ENCODE data around the gene TTC1.
"Not testable (repeated sequence)": the region's sequence is repeated elsewhere in the genome, so short reads cannot be mapped to it uniquely, and the experiment has no call there.

TTC1 gene

DNA sequence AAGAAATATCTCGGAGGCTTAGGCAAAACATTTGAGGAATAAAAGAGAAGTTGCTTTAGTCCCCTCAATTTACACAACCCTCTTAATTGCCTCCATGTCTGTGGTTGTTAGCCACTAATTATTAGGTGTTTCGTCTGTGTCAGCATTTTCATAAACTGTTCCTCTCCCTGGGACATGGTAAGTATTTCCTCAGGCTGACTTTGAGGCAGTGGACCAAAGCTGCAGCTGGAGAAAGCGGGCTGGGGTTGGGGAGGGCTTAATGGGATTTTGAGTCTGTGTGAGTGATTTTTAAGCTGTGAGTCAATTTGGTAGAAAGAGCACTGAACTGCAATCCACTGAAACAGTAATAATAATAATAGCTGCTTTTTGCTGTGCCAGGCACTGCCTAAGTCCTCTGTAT, 13.0 kb upstream of the TTC1 start:
- no peak for DNase-seq (ENCODE audit: low read depth, low spot score)

DNA sequence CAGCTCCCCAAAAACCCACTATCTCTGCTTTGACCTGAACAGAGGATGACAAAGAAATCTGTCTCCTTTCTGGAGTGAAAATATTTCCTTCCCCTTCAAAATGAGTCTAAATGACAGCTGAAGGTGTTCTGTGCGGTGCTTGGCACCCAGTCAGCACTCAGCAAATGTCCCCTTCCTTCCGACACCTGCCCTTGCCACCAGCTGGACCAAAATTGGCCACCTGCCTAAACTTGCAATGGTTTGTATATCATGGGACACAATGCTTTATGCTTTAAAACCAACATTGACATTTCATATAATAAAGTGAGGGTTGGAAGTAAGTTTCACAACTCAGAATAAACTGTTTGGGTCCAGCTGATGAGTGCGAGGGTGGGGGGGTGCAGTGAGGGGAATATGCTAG, 7.5 kb upstream of the TTC1 start:
- DNase-seq (ENCODE audit: low read depth, low spot score): no peak

DNA sequence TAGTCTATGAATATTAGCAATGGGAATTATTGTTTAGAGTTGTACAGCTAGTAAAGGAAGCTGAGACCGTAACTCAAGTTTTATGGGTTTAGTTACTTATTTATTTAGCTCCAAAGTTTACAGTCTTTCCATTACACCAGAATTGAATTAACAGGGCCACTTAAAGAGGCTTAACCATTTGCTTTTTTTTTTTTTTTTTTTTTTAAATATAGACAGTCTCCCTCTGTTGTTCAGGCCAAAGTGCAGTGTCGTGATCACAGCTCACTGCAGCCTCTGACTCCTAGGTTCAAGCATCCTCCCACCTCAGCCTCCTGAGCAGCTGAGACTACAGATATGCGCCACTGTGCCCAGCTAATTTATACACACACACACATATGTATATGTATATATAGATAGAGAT, 1.4 kb upstream of the TTC1 start:
- DNase-seq (ENCODE audit: low read depth, low spot score): no peak

DNA sequence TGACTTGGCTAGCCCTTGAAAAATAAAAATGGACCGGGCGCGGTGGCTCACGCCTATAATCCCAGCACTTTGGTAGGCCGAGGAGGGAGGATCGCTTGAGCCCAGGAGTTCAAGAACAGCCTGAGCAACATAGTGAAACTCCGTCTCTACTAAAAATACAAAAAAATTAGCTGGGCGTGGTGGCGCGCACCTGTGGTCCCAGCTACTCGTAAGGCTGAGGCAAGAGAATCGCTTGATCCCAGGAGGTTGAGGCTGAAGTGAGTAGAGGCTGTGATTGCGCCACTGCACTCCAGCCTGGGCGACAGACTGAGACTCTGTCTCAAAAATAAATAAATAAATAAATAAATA, 436 bp upstream of the TTC1 start:
- DNase-seq (ENCODE audit: low read depth, low spot score): not testable (repeated sequence)

DNA sequence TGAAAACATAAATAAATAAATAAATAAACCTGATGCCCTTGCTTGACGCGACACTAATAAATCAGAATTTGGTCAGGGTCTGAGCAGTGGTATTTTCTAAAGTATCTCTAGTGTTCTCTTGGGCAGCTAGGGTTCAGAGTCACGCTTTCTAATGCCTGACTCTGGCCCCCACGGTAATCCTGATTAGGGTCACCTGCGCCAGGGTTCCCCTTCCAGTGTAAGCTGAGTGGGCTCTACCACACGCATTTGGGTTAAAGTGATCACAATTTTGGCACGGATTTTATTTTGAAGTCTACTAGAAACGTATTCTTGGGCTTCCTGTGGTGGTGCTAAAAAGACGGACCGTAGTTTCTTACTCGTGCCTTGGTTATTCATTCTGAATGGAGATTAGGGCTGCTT, 651 bp downstream of the TTC1 start:
- no peak for DNase-seq (ENCODE audit: low read depth, low spot score)

DNA sequence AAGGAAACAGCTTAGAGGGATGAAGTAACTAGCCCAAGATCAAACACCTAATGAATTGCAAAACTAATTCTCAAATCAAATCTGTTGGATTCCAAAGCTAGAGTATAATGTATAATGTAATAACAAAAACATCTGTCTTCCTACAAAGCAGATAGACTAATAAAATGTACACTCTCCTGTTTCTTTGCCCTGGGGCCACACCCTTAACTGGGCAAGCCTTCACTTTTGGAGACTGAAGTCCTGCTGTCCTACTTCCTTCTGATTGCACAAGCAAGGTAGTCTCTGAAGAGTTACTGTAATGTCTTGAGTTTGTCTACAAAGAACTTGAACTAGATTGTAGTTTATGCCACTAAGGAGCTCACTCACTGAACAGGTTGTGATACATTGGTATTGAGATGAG, 2.5 kb downstream of the TTC1 start:
- no peak for DNase-seq (ENCODE audit: low read depth, low spot score)

DNA sequence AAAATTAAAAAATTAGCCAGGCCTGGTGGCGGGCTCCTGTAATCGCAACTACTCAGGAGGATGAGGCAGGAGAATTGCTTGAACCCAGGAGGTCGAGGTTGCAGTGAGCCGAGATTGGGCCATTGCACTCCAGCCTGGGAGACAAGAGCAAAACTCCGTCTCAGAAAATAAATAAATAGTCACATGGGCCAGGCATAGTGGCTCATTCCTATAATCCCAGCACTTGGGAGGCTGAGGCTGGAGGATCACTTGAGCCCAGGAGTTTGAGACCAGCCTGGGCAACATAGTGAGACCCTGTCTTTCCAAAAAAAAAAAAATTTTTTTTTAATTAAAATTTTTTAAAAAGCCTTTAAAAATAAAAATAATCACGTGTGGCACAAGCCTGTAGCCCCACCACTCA, 5.3 kb downstream of the TTC1 start:
- not testable (repeated sequence) for DNase-seq (ENCODE audit: low read depth, low spot score)

DNA sequence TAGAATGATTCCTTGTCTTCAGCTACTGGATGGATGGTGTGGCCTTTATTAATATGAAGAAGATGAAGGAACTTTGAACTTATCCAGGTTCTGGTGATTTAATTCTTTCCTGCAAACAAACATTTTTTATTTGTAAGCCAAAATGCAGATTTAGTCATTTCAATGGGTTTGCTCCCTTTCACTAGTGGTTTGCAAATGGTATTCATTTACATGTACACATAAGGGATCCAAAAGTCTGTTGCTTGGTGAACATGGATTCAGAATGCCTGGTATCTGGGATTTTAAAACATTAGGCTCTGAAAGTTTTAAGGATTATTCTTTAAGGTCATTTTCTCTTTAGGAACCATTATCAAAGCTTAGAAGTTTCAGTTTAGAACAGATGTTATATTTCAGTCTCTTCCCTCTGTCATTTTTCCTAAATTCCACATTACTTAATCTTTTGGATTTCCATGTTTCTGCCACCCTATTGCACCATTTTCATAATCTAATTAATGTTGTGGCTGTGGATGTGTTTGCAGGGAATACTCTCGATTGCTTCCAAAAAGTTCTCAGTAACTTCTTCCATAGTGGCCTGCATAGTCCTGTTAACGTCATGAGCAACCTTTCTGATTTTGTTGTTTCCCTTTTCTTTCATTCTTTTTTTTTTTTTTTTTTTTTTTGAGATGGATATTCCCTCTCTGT, 10.1 kb downstream of the TTC1 start:
- no peak for DNase-seq (ENCODE audit: low read depth, low spot score)

DNA sequence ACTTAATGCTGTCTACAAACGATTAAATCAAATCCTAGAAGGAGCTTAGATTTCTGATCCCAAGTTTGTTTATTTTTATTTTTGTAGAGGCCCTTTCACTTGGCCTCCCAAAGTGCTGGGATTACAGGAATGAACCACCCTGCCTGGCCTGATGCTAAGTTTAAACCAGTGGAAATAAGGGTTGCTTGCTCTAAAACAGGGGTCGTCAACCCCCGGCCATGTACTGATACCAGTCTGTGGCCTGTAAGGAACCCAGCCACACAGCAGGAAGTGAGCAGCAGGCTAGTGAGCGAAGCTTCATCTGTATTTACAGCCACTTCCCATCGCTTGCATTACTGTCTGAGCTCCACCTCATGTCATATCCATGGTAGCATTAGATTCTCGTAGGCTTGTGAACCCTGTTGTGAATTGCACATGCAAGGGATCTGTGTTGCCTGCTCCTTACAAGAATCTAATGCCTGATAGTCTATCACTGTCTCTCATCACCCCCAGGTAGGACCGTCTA, 11.4 kb downstream of the TTC1 start:
- no peak for DNase-seq (ENCODE audit: low read depth, low spot score)

DNA sequence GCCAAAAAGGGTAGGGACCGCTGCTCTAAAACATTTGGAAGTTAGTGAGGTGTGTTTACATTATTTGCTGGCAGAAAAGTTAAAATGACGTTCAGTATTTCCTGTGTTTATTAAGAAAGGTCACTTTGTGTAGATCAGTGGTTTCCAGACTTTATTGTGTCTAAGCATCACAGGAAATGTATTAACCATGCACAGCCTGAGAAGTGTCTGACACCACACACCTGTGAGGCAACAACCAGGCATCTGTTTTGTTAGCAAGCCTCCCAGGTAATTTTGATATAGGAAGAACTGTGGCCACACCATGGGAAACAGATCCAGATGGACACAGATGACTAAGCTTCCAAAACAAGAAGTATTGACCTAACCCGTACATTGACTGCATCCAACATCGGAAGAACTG, 12.0 kb downstream of the TTC1 start:
- no peak for DNase-seq (ENCODE audit: low read depth, low spot score)

DNA sequence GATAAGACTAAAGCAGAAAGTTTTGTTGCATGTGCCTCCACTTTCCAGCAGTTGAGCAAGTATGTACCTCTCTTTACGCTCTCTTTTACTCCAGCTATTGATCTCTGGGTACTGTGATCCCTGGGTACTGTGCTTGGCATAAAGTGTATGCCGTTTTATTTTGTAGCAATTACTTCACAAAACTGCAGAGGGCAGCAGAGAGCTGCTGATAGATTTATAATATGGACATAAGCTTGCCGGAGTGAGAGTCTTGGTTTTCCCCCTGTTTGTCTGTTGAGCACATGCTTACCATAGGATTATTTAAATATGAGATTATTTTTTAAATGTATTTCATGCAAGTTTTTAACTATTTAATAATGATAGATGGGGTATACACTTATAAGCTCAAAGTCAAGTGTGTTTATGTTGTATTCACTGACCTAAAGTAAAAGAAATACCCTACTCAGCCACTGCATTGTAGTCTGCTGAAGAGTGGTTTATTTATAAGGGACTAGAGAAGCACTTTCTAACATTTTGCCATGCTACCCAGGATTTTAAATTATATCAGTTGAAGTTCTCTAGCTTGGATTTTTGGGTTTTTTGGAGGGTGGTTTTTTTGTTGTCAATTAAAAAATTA, 13.0 kb downstream of the TTC1 start:
- DNase-seq (ENCODE audit: low read depth, low spot score): no peak

DNA sequence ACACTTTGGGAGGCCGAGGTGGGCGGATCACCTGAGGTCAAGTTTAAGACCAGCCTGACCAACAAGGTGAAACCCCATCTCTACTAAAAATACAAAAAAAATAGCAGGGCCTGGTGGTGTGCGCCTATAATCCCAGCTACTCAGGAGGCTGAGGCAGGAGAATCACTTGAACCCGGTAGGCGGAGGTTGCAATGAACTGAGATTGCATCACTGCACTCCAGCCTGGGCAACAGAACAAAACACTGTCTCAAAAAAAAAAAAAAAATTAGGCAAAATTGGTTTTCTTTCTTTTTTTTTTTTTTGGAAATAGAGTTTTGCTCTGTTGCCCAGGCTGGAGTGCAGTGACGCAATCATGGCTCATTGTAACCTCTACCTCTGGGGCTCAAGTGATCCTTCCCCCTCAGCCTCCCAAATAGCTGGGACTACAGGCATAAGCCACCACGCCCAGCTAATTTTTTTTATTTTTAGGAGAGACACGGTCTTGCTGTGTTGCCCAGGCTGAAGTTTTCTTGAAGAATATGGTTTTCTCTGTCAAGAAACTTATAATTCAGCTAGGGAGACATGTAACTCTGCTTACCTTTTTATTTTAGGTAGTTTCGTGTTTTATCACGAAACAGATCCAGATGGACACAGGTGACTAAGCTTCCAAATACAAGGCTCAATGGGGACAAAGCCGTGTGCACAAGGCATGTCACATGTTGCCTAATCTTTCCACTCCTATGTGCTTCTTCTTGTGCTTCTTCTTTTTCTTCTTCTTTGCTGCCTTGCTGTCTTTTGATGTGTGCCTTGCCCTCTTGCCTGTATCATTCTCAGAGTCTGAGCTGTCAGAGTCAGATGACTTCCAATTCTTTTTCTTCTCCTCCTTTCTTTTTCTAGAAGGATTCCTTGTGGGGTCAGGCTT, 14.3 kb downstream of the TTC1 start:
- no peak for DNase-seq (ENCODE audit: low read depth, low spot score)

DNA sequence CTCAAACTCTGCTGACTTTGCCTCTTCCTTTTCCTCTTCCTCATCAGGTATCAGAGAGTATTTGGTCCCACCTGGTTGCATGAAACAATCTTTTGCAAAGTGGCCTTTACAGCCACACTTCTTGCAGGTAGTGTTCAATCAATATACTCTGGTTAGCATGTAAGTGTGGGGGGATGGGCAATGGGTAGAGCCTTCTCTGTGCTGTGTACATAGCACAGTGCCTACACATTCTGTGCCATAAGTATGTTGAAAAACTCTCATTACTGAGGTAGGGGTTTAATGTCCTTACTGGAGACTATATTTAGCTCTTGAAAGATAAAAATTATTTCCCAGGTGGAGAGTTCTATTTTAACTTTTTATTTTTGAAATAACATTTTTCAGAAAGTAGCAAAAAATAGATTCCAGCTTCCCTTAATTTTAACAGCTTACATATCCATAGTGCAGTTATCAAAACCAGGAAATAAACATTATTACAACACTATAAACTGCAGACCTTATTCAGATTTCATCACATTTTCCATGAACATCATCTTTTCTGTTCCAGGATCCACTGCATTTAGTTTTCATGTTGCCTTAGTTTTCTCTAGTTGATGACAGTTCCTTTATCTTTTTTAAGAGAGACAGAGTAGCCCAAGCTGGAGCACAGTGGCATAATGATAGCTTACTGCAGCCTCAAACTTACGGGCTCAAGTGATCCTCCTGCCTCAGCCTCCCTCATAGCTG, 15.1 kb downstream of the TTC1 start:
- DNase-seq (ENCODE audit: low read depth, low spot score): no peak

DNA sequence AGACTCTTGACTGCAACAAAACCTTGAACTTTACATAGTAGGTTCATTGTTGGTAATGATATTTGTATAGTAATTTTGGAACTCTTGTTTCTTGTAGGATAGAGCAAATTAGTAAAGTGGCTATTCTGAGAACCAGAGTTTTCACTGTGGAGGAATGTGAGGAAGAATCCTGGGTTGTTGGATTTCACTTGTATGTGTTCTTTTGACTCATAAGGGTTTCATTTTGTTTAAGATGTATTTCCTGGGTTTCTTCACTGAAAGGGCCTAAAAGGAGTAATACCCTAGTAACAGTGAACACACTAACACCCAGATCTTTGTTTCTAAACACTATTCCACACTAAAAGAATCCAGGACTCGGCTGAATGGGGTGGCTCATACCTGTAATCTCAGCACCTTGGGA, 20.1 kb downstream of the TTC1 start:
- no peak for DNase-seq (ENCODE audit: low read depth, low spot score)

DNA sequence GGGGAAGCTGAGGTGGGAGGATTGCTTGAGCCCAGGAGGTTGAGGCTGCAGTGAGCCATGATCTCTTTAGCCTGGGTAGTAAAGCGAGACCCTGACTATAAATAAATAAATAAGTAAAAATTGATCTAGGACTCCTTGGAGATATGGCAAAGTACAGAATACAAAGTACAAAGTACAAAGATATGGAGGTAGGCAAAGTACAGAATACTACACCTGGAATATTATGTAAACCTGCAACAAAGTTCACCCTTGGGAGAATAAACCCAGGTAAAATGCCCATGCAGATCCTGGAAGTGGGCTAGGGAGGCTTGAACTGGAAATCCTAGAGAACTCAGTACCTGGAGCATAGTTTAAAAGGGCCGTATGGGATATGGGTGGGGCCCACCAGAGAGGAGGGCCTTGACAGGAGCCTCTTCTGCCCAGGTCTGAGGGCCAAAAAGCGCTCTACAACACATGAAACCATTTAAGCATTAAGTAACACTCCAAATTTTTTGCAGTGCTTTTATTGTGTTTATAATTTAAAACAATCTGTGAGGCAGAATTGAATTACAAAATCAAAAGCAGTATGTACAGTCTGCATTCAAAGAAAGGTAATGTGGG, 20.7 kb downstream of the TTC1 start:
- DNase-seq (ENCODE audit: low read depth, low spot score): no peak

DNA sequence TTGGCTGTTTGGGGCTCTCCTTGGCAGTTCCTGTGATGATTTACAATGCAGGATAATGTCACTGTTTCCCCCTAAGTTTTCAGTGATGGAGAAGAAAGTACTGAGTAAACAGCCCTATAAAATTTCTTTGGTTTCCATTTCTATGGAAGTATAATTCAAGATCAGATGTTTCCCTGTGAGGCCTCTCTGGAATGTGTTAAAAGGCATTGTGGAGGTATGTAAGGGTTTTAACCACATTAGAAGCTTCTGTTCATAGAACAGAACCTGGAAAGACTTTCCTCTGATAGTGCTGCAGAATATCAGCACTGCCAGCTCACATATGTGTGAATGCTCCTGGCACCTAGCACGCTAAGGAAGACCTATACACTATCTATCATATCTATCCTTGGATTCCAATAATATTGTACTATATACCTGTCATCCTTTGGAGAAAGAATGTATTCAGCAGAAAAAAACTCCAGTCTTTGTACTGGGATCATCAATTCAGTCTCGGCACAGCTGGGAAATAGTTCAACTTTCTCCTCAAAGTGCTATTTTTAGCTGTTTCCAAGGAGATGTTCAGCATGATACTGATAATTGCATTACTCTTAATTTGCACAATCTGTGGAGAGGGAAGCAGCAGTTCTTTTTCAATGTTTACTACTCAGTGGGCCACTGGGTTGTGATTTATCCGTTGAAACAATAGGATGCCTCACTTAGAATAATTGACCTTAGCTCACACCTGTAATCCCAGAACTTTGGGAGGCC, 21.9 kb downstream of the TTC1 start:
- no peak for DNase-seq (ENCODE audit: low read depth, low spot score)

DNA sequence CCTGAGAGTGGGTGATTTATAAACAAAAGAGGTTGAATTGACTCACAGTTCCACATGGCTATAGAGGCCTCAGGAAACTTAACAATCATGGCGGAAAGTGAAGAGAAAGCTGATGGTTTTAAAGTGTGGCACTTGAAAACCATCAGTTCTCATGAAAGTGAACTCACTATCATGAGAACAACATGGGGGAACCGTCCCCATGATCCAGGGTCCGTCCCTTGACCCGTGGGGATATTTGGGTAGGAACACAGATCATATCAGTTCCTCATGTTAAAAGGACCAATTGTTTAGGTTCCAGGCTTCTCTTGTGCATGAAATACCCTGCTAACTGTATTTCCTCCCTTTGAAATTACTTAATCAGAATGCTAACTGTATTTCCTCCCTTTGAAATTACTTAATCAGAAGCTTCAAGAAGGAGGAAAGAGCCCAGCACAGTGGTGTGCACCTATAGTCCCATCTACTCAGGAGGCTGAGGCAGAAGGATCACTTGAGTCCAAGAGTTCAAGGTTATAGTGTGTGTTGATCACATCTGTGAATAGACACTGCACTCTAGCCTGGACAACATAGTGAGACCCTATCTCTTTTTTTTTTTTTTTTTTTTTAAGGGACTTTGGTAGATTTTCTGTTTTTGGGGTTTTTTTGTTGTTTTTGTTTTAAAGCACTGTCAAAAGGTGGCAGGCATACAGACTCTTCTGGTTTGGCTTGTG, 24.8 kb downstream of the TTC1 start:
- no peak for DNase-seq (ENCODE audit: low read depth, low spot score)

DNA sequence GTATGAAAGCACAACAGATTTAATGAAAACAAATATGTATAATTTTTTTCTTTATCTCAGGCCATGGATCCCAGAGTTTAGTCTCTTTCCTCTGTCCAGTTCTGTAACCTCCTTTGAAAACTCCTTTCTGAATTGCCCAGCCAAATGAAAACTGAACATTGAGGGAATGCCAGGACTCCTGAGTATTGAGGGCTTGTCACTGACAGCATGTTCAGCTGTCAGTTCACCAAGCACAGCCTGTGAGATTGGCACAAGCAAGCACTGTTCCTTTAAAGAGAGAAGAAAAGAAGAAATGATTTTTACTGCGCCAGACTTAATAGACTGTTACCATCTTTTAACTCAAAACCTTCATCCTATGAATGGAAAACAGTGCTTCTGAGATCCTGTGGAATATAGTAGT, 27.3 kb downstream of the TTC1 start:
- DNase-seq (ENCODE audit: low read depth, low spot score): no peak

DNA sequence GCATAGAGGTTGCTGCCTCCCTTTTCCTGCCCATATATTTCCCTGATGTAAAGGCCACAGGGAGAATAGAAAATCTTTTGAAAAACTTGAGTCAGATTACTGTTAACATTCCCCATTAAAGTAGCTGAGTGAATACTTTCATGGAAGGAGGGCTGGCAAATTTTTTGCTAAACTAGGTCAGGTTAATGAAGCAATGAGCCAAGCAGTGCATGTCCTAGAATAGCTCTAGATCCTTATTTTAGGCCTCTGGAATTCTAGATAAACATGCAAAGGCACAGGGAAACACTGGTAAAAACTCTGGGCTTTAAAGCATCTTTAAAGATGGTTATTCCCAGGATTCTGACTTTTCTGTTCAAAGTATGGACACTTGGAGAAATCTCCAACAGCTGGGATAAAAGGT, 27.9 kb downstream of the TTC1 start:
- no peak for DNase-seq (ENCODE audit: low read depth, low spot score)

DNA sequence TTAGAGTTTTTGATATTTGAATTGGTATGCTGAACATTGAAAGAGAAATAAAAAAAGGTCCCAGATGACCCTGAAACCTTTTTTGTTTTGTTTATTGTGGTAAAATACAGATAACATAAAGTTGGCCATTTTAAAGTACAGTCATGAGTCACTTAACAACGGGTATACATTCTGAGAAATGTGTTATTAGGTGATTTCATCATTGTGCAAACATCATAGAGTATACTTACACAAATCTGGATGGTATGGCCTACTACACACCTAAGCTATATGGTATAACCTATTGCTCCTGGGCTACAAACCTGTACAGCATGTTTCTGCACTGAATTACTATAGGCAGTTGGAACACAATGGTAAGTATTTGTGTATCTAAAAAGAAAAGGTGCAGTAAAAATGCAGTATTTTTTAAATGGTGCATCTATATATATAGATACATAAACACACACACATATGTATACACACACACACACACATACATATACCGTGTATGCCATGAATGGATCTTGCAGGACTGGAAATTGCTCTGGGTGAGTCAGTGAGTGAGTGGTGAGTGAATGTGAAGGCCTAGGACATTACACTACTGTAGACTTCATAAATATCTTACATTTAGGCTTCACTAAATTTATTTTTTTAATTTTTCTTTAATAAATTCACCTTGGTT, 31.0 kb downstream of the TTC1 start:
- DNase-seq (ENCODE audit: low read depth, low spot score): no peak

Data from iPS DF 19.7 (cell line).